Erythroblast (primary cell): Measurements from ENCODE around the gene NR3C2.

Experiments
- GATA1 ChIP-seq: IDR thresholded peaks from 2 replicates; pipeline ENCODE4 v1.6.1; 2011; ENCODE audit warnings: low read depth, mild to moderate bottlenecking, control low read depth, low read length, moderate library complexity
- POLR2A ChIP-seq: IDR thresholded peaks from 2 replicates; pipeline ENCODE4 v1.6.1; 2011; ENCODE audit warnings: mild to moderate bottlenecking, low read length

- TF ChIP-seq POLR2A (no peak), GATA1 (no peak)
Observed at GRCh38 chr4:148061141-148061481, 381.1 kb downstream of the NR3C2 start.
